WTC11 (cell line): ENCODE results near the gene ZNF407.

Experiments
- CBFB ChIP-seq: sonication (generic); formaldehyde crosslinking; IDR thresholded peaks from 2 replicates; pipeline ENCODE4 v1.8.1; 2022; ENCODE audit warnings: mild to moderate bottlenecking, low read depth, missing genetic modification reagents
- ESRRA ChIP-seq: sonication (generic); formaldehyde crosslinking; IDR thresholded peaks from 2 replicates; pipeline ENCODE4 v1.8.1; 2022; ENCODE audit warnings: mild to moderate bottlenecking, missing genetic modification reagents, borderline replicate concordance
- TEAD4 ChIP-seq: sonication (generic); formaldehyde crosslinking; IDR thresholded peaks from 2 replicates; pipeline ENCODE4 v1.8.0; 2022; ENCODE audit warnings: mild to moderate bottlenecking, missing genetic modification reagents
- TF ChIP-seq, protein P1 (sequence below): fragments of 200-600 bp; IDR thresholded peaks from 2 replicates; pipeline ENCODE4 v1.8.0; 2022; ENCODE audit warnings: antibody characterized with exemption
- TF ChIP-seq, protein P2 (sequence below): sonication (generic); formaldehyde crosslinking; IDR thresholded peaks from 2 replicates; pipeline ENCODE4 v1.8.0; 2022; ENCODE audit warnings: mild to moderate bottlenecking, missing genetic modification reagents
- TF ChIP-seq, protein P3 (sequence below): sonication (generic); formaldehyde crosslinking; IDR thresholded peaks from 2 replicates; pipeline ENCODE4 v1.8.1; 2023; ENCODE audit warnings: mild to moderate bottlenecking, missing genetic modification reagents, borderline replicate concordance
- TF ChIP-seq, protein P4 (sequence below): sonication (generic); formaldehyde crosslinking; IDR thresholded peaks from 2 replicates; pipeline ENCODE4 v1.8.1; 2022; ENCODE audit warnings: missing genetic modification reagents, borderline replicate concordance
- TF ChIP-seq, protein P5 (sequence below): sonication (generic); formaldehyde crosslinking; IDR thresholded peaks from 2 replicates; pipeline ENCODE4 v1.8.0; 2023; ENCODE audit warnings: missing genetic modification reagents
- TF ChIP-seq, protein P6 (sequence below): sonication (generic); formaldehyde crosslinking; IDR thresholded peaks from 2 replicates; pipeline ENCODE4 v1.8.0; 2022; ENCODE audit warnings: missing genetic modification reagents
- TF ChIP-seq, protein P7 (sequence below): fragments of 250-450 bp; sonication (Bioruptor Pico); IDR thresholded peaks from 2 replicates; pipeline ENCODE4 v1.9.0; 2021; ENCODE audit warnings: mild to moderate bottlenecking, borderline replicate concordance
- TF ChIP-seq, protein P8 (sequence below): sonication (generic); formaldehyde crosslinking; conservative IDR thresholded peaks from 2 replicates; pipeline ENCODE4 v1.8.1; 2022; ENCODE audit warnings: mild to moderate bottlenecking, missing genetic modification reagents

DNA sequence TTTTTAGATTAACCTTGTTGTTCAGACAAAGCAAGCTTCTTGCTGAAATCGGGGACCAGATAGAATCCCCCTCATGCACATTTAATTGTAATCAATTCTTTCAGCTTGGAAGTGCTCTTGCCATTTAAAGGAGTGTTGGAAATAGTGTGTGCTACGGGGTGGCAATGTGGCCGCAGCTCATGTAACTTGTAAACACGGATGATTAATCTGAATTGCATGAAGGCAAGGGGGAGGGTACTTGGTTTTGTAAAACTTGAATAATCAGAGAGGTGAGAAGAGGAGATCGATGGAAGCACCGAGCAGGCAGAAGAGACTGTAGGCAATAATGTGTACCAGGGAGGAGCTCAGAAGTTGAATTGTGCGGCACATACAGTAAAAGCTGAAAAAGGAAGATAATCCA lies 337.8 kb downstream of the ZNF407 start:
- TF ChIP-seq, protein P1, sequence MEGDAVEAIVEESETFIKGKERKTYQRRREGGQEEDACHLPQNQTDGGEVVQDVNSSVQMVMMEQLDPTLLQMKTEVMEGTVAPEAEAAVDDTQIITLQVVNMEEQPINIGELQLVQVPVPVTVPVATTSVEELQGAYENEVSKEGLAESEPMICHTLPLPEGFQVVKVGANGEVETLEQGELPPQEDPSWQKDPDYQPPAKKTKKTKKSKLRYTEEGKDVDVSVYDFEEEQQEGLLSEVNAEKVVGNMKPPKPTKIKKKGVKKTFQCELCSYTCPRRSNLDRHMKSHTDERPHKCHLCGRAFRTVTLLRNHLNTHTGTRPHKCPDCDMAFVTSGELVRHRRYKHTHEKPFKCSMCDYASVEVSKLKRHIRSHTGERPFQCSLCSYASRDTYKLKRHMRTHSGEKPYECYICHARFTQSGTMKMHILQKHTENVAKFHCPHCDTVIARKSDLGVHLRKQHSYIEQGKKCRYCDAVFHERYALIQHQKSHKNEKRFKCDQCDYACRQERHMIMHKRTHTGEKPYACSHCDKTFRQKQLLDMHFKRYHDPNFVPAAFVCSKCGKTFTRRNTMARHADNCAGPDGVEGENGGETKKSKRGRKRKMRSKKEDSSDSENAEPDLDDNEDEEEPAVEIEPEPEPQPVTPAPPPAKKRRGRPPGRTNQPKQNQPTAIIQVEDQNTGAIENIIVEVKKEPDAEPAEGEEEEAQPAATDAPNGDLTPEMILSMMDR, result no peak
- no peak for TF ChIP-seq TEAD4 (CRISPR knock-in tag)
- TF ChIP-seq ESRRA (CRISPR knock-in tag), result no peak
- TF ChIP-seq, protein P2, sequence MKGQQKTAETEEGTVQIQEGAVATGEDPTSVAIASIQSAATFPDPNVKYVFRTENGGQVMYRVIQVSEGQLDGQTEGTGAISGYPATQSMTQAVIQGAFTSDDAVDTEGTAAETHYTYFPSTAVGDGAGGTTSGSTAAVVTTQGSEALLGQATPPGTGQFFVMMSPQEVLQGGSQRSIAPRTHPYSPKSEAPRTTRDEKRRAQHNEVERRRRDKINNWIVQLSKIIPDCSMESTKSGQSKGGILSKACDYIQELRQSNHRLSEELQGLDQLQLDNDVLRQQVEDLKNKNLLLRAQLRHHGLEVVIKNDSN, result no peak
- TF ChIP-seq, protein P3, sequence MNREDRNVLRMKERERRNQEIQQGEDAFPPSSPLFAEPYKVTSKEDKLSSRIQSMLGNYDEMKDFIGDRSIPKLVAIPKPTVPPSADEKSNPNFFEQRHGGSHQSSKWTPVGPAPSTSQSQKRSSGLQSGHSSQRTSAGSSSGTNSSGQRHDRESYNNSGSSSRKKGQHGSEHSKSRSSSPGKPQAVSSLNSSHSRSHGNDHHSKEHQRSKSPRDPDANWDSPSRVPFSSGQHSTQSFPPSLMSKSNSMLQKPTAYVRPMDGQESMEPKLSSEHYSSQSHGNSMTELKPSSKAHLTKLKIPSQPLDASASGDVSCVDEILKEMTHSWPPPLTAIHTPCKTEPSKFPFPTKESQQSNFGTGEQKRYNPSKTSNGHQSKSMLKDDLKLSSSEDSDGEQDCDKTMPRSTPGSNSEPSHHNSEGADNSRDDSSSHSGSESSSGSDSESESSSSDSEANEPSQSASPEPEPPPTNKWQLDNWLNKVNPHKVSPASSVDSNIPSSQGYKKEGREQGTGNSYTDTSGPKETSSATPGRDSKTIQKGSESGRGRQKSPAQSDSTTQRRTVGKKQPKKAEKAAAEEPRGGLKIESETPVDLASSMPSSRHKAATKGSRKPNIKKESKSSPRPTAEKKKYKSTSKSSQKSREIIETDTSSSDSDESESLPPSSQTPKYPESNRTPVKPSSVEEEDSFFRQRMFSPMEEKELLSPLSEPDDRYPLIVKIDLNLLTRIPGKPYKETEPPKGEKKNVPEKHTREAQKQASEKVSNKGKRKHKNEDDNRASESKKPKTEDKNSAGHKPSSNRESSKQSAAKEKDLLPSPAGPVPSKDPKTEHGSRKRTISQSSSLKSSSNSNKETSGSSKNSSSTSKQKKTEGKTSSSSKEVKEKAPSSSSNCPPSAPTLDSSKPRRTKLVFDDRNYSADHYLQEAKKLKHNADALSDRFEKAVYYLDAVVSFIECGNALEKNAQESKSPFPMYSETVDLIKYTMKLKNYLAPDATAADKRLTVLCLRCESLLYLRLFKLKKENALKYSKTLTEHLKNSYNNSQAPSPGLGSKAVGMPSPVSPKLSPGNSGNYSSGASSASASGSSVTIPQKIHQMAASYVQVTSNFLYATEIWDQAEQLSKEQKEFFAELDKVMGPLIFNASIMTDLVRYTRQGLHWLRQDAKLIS (CRISPR knock-in tag), result no peak
- TF ChIP-seq, protein P4, sequence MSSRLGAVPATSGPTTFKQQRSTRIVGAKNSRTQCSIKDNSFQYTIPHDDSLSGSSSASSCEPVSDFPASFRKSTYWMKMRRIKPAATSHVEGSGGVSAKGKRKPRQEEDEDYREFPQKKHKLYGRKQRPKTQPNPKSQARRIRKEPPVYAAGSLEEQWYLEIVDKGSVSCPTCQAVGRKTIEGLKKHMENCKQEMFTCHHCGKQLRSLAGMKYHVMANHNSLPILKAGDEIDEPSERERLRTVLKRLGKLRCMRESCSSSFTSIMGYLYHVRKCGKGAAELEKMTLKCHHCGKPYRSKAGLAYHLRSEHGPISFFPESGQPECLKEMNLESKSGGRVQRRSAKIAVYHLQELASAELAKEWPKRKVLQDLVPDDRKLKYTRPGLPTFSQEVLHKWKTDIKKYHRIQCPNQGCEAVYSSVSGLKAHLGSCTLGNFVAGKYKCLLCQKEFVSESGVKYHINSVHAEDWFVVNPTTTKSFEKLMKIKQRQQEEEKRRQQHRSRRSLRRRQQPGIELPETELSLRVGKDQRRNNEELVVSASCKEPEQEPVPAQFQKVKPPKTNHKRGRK (CRISPR knock-in tag), result no peak
- TF ChIP-seq, protein P5, sequence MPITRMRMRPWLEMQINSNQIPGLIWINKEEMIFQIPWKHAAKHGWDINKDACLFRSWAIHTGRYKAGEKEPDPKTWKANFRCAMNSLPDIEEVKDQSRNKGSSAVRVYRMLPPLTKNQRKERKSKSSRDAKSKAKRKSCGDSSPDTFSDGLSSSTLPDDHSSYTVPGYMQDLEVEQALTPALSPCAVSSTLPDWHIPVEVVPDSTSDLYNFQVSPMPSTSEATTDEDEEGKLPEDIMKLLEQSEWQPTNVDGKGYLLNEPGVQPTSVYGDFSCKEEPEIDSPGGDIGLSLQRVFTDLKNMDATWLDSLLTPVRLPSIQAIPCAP (CRISPR knock-in tag), result no peak
- TF ChIP-seq, protein P6, sequence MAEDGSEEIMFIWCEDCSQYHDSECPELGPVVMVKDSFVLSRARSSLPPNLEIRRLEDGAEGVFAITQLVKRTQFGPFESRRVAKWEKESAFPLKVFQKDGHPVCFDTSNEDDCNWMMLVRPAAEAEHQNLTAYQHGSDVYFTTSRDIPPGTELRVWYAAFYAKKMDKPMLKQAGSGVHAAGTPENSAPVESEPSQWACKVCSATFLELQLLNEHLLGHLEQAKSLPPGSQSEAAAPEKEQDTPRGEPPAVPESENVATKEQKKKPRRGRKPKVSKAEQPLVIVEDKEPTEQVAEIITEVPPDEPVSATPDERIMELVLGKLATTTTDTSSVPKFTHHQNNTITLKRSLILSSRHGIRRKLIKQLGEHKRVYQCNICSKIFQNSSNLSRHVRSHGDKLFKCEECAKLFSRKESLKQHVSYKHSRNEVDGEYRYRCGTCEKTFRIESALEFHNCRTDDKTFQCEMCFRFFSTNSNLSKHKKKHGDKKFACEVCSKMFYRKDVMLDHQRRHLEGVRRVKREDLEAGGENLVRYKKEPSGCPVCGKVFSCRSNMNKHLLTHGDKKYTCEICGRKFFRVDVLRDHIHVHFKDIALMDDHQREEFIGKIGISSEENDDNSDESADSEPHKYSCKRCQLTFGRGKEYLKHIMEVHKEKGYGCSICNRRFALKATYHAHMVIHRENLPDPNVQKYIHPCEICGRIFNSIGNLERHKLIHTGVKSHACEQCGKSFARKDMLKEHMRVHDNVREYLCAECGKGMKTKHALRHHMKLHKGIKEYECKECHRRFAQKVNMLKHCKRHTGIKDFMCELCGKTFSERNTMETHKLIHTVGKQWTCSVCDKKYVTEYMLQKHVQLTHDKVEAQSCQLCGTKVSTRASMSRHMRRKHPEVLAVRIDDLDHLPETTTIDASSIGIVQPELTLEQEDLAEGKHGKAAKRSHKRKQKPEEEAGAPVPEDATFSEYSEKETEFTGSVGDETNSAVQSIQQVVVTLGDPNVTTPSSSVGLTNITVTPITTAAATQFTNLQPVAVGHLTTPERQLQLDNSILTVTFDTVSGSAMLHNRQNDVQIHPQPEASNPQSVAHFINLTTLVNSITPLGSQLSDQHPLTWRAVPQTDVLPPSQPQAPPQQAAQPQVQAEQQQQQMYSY (CRISPR knock-in tag), result no peak
- TF ChIP-seq, protein P7, sequence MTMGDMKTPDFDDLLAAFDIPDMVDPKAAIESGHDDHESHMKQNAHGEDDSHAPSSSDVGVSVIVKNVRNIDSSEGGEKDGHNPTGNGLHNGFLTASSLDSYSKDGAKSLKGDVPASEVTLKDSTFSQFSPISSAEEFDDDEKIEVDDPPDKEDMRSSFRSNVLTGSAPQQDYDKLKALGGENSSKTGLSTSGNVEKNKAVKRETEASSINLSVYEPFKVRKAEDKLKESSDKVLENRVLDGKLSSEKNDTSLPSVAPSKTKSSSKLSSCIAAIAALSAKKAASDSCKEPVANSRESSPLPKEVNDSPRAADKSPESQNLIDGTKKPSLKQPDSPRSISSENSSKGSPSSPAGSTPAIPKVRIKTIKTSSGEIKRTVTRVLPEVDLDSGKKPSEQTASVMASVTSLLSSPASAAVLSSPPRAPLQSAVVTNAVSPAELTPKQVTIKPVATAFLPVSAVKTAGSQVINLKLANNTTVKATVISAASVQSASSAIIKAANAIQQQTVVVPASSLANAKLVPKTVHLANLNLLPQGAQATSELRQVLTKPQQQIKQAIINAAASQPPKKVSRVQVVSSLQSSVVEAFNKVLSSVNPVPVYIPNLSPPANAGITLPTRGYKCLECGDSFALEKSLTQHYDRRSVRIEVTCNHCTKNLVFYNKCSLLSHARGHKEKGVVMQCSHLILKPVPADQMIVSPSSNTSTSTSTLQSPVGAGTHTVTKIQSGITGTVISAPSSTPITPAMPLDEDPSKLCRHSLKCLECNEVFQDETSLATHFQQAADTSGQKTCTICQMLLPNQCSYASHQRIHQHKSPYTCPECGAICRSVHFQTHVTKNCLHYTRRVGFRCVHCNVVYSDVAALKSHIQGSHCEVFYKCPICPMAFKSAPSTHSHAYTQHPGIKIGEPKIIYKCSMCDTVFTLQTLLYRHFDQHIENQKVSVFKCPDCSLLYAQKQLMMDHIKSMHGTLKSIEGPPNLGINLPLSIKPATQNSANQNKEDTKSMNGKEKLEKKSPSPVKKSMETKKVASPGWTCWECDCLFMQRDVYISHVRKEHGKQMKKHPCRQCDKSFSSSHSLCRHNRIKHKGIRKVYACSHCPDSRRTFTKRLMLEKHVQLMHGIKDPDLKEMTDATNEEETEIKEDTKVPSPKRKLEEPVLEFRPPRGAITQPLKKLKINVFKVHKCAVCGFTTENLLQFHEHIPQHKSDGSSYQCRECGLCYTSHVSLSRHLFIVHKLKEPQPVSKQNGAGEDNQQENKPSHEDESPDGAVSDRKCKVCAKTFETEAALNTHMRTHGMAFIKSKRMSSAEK (CRISPR knock-in tag), result no peak
- TF ChIP-seq, protein P8, sequence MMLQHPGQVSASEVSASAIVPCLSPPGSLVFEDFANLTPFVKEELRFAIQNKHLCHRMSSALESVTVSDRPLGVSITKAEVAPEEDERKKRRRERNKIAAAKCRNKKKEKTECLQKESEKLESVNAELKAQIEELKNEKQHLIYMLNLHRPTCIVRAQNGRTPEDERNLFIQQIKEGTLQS, result no peak
- TF ChIP-seq CBFB (CRISPR knock-in tag), result no peak
